ENCODE results near the gene CYBA. TPM values are rescaled to one million over a fixed set of nuclear protein-coding genes. Genes with fewer than 3 reads are reported as not detected.

Gene CYBA
- total and polyA plus RNA-seq, 9 donors: 41.9 to 69.3 (median 50.4) TPM

- H3K9me3 ChIP-seq (replicated peaks; ENCODE audit: control insufficient read depth, low read depth, low read length): no peaks in the 10 kb centered on the region
- under 1% methylated on average over 88 of the region's 88 CpGs for WGBS (ENCODE audit: insufficient coverage)
- peaks cover 10% of the 10 kb centered on the region for H3K36me3 ChIP-seq (ENCODE audit: control insufficient read depth, insufficient read depth, low read length)
- peak within 1 kb of the TSS; percentile 76 for H3K27ac ChIP-seq (ENCODE audit: low read length)
- H3K4me3 ChIP-seq (ENCODE audit: low read length): peak within 1 kb of the TSS; percentile 95
- peak; percentile 99 for DNase-seq
- peaks cover 31% of the 10 kb centered on the region for H3K4me1 ChIP-seq (ENCODE audit: control insufficient read depth, insufficient read depth, low read length)
- H3K27me3 ChIP-seq (ENCODE audit: control insufficient read depth, insufficient read depth, low read length): no peaks in the 10 kb centered on the region
Observed at GRCh38 chr16:88662843-88663606, 12.2 kb upstream of the CYBA start, which contains the start of gene MVD. TSS of gene MVD (minus strand) at chr16:88663091. CDS start at chr16:88663080, 11 bp downstream.

- H3K4me1 ChIP-seq (ENCODE audit: control insufficient read depth, insufficient read depth, low read length): peaks cover 27% of the 10 kb centered on the region
- no peaks in the 10 kb centered on the region for H3K27me3 ChIP-seq (ENCODE audit: control insufficient read depth, insufficient read depth, low read length)
- no peak for DNase-seq
- H3K27ac ChIP-seq (ENCODE audit: low read length): peak overlapping the region; percentile 71
- WGBS (ENCODE audit: insufficient coverage): 1% methylated on average over 47 of the region's 49 CpGs
- H3K9me3 ChIP-seq (replicated peaks; ENCODE audit: control insufficient read depth, low read depth, low read length): no peaks in the 10 kb centered on the region
- H3K36me3 ChIP-seq (ENCODE audit: control insufficient read depth, insufficient read depth, low read length): peaks cover 15% of the 10 kb centered on the region
- peak overlapping the region; percentile 77 for H3K4me3 ChIP-seq (ENCODE audit: low read length)
Observed at GRCh38 chr16:88662222-88662842, 11.5 kb upstream of the CYBA start.

GRCh38 chr16:88661468-88661867 is 10.6 kb upstream of the CYBA start:
- no peaks in the 10 kb centered on the region for H3K9me3 ChIP-seq (replicated peaks; ENCODE audit: control insufficient read depth, low read depth, low read length)
- 77% methylated on average over 3 of the region's 10 CpGs for WGBS (ENCODE audit: insufficient coverage)

GRCh38 chr16:88659160-88659559 is 8.3 kb upstream of the CYBA start:
- Histone ChIP-seq H3K4me3 (ENCODE audit: low read length) (no peak overlapping the region), H3K27me3 (ENCODE audit: control insufficient read depth, insufficient read depth, low read length) (no peaks in the 10 kb centered on the region), H3K9me3 (replicated peaks; ENCODE audit: control insufficient read depth, low read depth, low read length) (no peaks in the 10 kb centered on the region), H3K27ac (ENCODE audit: low read length) (no peak overlapping the region), H3K4me1 (ENCODE audit: control insufficient read depth, insufficient read depth, low read length) (peaks cover 14% of the 10 kb centered on the region), H3K36me3 (ENCODE audit: control insufficient read depth, insufficient read depth, low read length) (peaks cover 44% of the 10 kb centered on the region)
- WGBS (ENCODE audit: insufficient coverage): 88% methylated on average over 22 of the region's 25 CpGs
- no peak for DNase-seq

More at GRCh38 chr16:88661468-88661867, 10.6 kb upstream of the CYBA start:
- no peak overlapping the region for H3K4me3 ChIP-seq (ENCODE audit: low read length)
- no peak for DNase-seq
- no peak overlapping the region for H3K27ac ChIP-seq (ENCODE audit: low read length)
- peaks cover 26% of the 10 kb centered on the region for H3K4me1 ChIP-seq (ENCODE audit: control insufficient read depth, insufficient read depth, low read length)
- no peaks in the 10 kb centered on the region for H3K27me3 ChIP-seq (ENCODE audit: control insufficient read depth, insufficient read depth, low read length)
- H3K36me3 ChIP-seq (ENCODE audit: control insufficient read depth, insufficient read depth, low read length): peaks cover 22% of the 10 kb centered on the region

GRCh38 chr16:88658714-88659113 is 7.9 kb upstream of the CYBA start:
- Histone ChIP-seq H3K27me3 (ENCODE audit: control insufficient read depth, insufficient read depth, low read length) (no peaks in the 10 kb centered on the region), H3K9me3 (replicated peaks; ENCODE audit: control insufficient read depth, low read depth, low read length) (no peaks in the 10 kb centered on the region), H3K27ac (ENCODE audit: low read length) (no peak overlapping the region), H3K36me3 (ENCODE audit: control insufficient read depth, insufficient read depth, low read length) (peaks cover 48% of the 10 kb centered on the region), H3K4me3 (ENCODE audit: low read length) (no peak overlapping the region), H3K4me1 (ENCODE audit: control insufficient read depth, insufficient read depth, low read length) (peaks cover 10% of the 10 kb centered on the region)
- WGBS (ENCODE audit: insufficient coverage): 67% methylated on average over 10 of the region's 15 CpGs
- DNase-seq: no peak

- Histone ChIP-seq H3K27ac (ENCODE audit: low read length) (no peak overlapping the region), H3K36me3 (ENCODE audit: control insufficient read depth, insufficient read depth, low read length) (peaks cover 61% of the 10 kb centered on the region), H3K9me3 (replicated peaks; ENCODE audit: control insufficient read depth, low read depth, low read length) (no peaks in the 10 kb centered on the region), H3K4me1 (ENCODE audit: control insufficient read depth, insufficient read depth, low read length) (peaks cover 8% of the 10 kb centered on the region), H3K4me3 (ENCODE audit: low read length) (no peak overlapping the region), H3K27me3 (ENCODE audit: control insufficient read depth, insufficient read depth, low read length) (no peaks in the 10 kb centered on the region)
- WGBS (ENCODE audit: insufficient coverage): 88% methylated on average over 19 of the region's 19 CpGs
- no peak for DNase-seq
Observed at GRCh38 chr16:88657371-88657770, 6.5 kb upstream of the CYBA start.

GRCh38 chr16:88656291-88656980 is 5.6 kb upstream of the CYBA start:
- Histone ChIP-seq H3K27ac (ENCODE audit: low read length) (no peak overlapping the region), H3K9me3 (replicated peaks; ENCODE audit: control insufficient read depth, low read depth, low read length) (no peaks in the 10 kb centered on the region), H3K36me3 (ENCODE audit: control insufficient read depth, insufficient read depth, low read length) (peaks cover 65% of the 10 kb centered on the region), H3K4me3 (ENCODE audit: low read length) (no peak overlapping the region), H3K4me1 (ENCODE audit: control insufficient read depth, insufficient read depth, low read length) (peaks cover 6% of the 10 kb centered on the region), H3K27me3 (ENCODE audit: control insufficient read depth, insufficient read depth, low read length) (no peaks in the 10 kb centered on the region)
- no peak for DNase-seq
- WGBS (ENCODE audit: insufficient coverage): 84% methylated on average over 18 of the region's 25 CpGs

- Histone ChIP-seq H3K36me3 (ENCODE audit: control insufficient read depth, insufficient read depth, low read length) (peaks cover 65% of the 10 kb centered on the region), H3K27me3 (ENCODE audit: control insufficient read depth, insufficient read depth, low read length) (no peaks in the 10 kb centered on the region), H3K9me3 (replicated peaks; ENCODE audit: control insufficient read depth, low read depth, low read length) (no peaks in the 10 kb centered on the region), H3K4me3 (ENCODE audit: low read length) (no peak overlapping the region), H3K27ac (ENCODE audit: low read length) (no peak overlapping the region), H3K4me1 (ENCODE audit: control insufficient read depth, insufficient read depth, low read length) (peaks cover 10% of the 10 kb centered on the region)
- DNase-seq: no peak
- WGBS (ENCODE audit: insufficient coverage): 89% methylated on average over 29 of the region's 29 CpGs
Observed at GRCh38 chr16:88655733-88656281, 5.0 kb upstream of the CYBA start.

- Histone ChIP-seq H3K27me3 (ENCODE audit: control insufficient read depth, insufficient read depth, low read length) (no peaks in the 10 kb centered on the region), H3K4me1 (ENCODE audit: control insufficient read depth, insufficient read depth, low read length) (peaks cover 15% of the 10 kb centered on the region), H3K4me3 (ENCODE audit: low read length) (no peak overlapping the region), H3K27ac (ENCODE audit: low read length) (no peak overlapping the region), H3K36me3 (ENCODE audit: control insufficient read depth, insufficient read depth, low read length) (peaks cover 65% of the 10 kb centered on the region), H3K9me3 (replicated peaks; ENCODE audit: control insufficient read depth, low read depth, low read length) (no peaks in the 10 kb centered on the region)
- 95% methylated on average over 50 of the region's 50 CpGs for WGBS (ENCODE audit: insufficient coverage)
- DNase-seq: no peak
Observed at GRCh38 chr16:88655053-88655732, 4.3 kb upstream of the CYBA start.
